NCI-H1092 (cell line): ENCODE results near the gene H2AZ2.
"Not testable (repeated sequence)": the region's sequence is repeated elsewhere in the genome, so short reads cannot be mapped to it uniquely, and the experiment has no call there.

Source experiments
- DNase-seq: peaks from one replicate; lab custom pipeline; 2025; lab: John Stamatoyannopoulos, UW

Gene H2AZ2

GRCh38 chr7:44870780-44871179 is 22.9 kb upstream of the H2AZ2 start:
- not testable (repeated sequence) for DNase-seq

- DNase-seq: not testable (repeated sequence)
Observed at GRCh38 chr7:44870336-44870735, 22.4 kb upstream of the H2AZ2 start.

- DNase-seq: no peak
Observed at GRCh38 chr7:44867073-44867995, 19.4 kb upstream of the H2AZ2 start.

GRCh38 chr7:44861949-44862348 is 14.1 kb upstream of the H2AZ2 start:
- DNase-seq: not testable (repeated sequence)

- DNase-seq: no peak
Observed at GRCh38 chr7:44858161-44858560, 10.3 kb upstream of the H2AZ2 start.

GRCh38 chr7:44854644-44855364 is 6.9 kb upstream of the H2AZ2 start:
- DNase-seq: no peak

- DNase-seq: no peak
Observed at GRCh38 chr7:44853391-44853790, 5.5 kb upstream of the H2AZ2 start.

- no peak for DNase-seq
Observed at GRCh38 chr7:44852590-44852989, 4.7 kb upstream of the H2AZ2 start.

- no peak for DNase-seq
Observed at GRCh38 chr7:44849885-44850544, 2.1 kb upstream of the H2AZ2 start.

GRCh38 chr7:44849259-44849884 is 1.5 kb upstream of the H2AZ2 start:
- no peak for DNase-seq

GRCh38 chr7:44847509-44847919 is 373 bp downstream of the H2AZ2 start:
- DNase-seq: peak; percentile 87

GRCh38 chr7:44846816-44847508 is 925 bp downstream of the H2AZ2 start:
- DNase-seq: no peak

GRCh38 chr7:44846390-44846789 is 1.5 kb downstream of the H2AZ2 start:
- DNase-seq: not testable (repeated sequence)

- no peak for DNase-seq
Observed at GRCh38 chr7:44845451-44845850, 2.4 kb downstream of the H2AZ2 start.

GRCh38 chr7:44843440-44843839 is 4.4 kb downstream of the H2AZ2 start:
- not testable (repeated sequence) for DNase-seq

- not testable (repeated sequence) for DNase-seq
Observed at GRCh38 chr7:44842675-44843074, 5.2 kb downstream of the H2AZ2 start.

- no peak for DNase-seq
Observed at GRCh38 chr7:44838751-44839150, 9.1 kb downstream of the H2AZ2 start.

- DNase-seq: no peak
Observed at GRCh38 chr7:44827567-44827966, 20.3 kb downstream of the H2AZ2 start.

GRCh38 chr7:44824894-44825526 is 22.9 kb downstream of the H2AZ2 start:
- DNase-seq: no peak

- DNase-seq: no peak
Observed at GRCh38 chr7:44823255-44823781, 24.6 kb downstream of the H2AZ2 start.

GRCh38 chr7:44819292-44819691 is 28.6 kb downstream of the H2AZ2 start:
- DNase-seq: no peak
